HepG2 (cell line): ENCODE data around the gene DUS3L. TPM values are rescaled to one million over a fixed set of nuclear protein-coding genes. Genes with fewer than 3 reads are reported as not detected.

Source experiments
- CENPT ChIP-seq: sonication (generic); formaldehyde crosslinking; IDR thresholded peaks from 2 replicates; pipeline ENCODE4 v1.8.0; 2022; ENCODE audit warnings: low read depth, mild to moderate bottlenecking, moderate library complexity, missing genetic modification reagents
- DPF2 ChIP-seq: sonication (generic); formaldehyde crosslinking; IDR thresholded peaks from 2 replicates; pipeline ENCODE4 v1.4.0; 2020; ENCODE audit warnings: mild to moderate bottlenecking, low read depth, missing genetic modification reagents, borderline replicate concordance
- GPBP1L1 ChIP-seq: sonication (generic); formaldehyde crosslinking; IDR thresholded peaks from 2 replicates; pipeline ENCODE4 v1.5.0; 2020; ENCODE audit warnings: mild to moderate bottlenecking, missing genetic modification reagents
- IRF2 ChIP-seq: IDR thresholded peaks from 2 replicates; pipeline ENCODE4 v1.6.1; 2018; ENCODE audit warnings: missing genetic modification reagents, missing compliant biosample characterization
- KAT7 ChIP-seq: IDR thresholded peaks from 2 replicates; pipeline ENCODE4 v1.6.1; 2018; ENCODE audit warnings: borderline replicate concordance, missing compliant biosample characterization
- NFKB2 ChIP-seq: sonication (generic); formaldehyde crosslinking; IDR thresholded peaks from 2 replicates; pipeline ENCODE4 v1.4.0; 2020; ENCODE audit warnings: missing genetic modification reagents, borderline replicate concordance
- NRL ChIP-seq: sonication (generic); formaldehyde crosslinking; IDR thresholded peaks from 2 replicates; pipeline ENCODE4 v1.5.0; 2020; ENCODE audit warnings: missing genetic modification reagents, mild to moderate bottlenecking, moderate library complexity, borderline replicate concordance
- TMF1 ChIP-seq: sonication (generic); formaldehyde crosslinking; IDR thresholded peaks from 2 replicates; pipeline ENCODE4 v1.8.1; 2022; ENCODE audit warnings: low read depth, missing genetic modification reagents
- WIZ ChIP-seq: sonication (generic); formaldehyde crosslinking; IDR thresholded peaks from 2 replicates; pipeline ENCODE4 v1.5.1; 2020; ENCODE audit warnings: mild to moderate bottlenecking, missing genetic modification reagents
- ZNF10 ChIP-seq: sonication (generic); formaldehyde crosslinking; IDR thresholded peaks from 2 replicates; pipeline ENCODE4 v1.4.0; 2020; ENCODE audit warnings: mild to moderate bottlenecking, low read depth, missing genetic modification reagents, borderline replicate concordance
- ZNF205 ChIP-seq: IDR thresholded peaks from 2 replicates; pipeline ENCODE4 v1.6.1; 2018; ENCODE audit warnings: missing biosample characterization, missing genetic modification reagents
- ZNF549 ChIP-seq: sonication (generic); formaldehyde crosslinking; IDR thresholded peaks from 2 replicates; pipeline ENCODE4 v1.5.0; 2020; ENCODE audit warnings: missing genetic modification reagents
- ZNF710 ChIP-seq: sonication (generic); formaldehyde crosslinking; IDR thresholded peaks from 2 replicates; pipeline ENCODE4 v1.5.0; 2020; ENCODE audit warnings: mild to moderate bottlenecking, missing genetic modification reagents, borderline replicate concordance
- ZNF777 ChIP-seq: sonication (generic); formaldehyde crosslinking; IDR thresholded peaks from 2 replicates; pipeline ENCODE4 v1.4.0; 2020; ENCODE audit warnings: missing genetic modification reagents
- ZNF781 ChIP-seq: sonication (generic); formaldehyde crosslinking; IDR thresholded peaks from 2 replicates; pipeline ENCODE4 v1.5.1; 2020; ENCODE audit warnings: borderline replicate concordance, mild to moderate bottlenecking, missing genetic modification reagents; ENCODE audit errors: not compliant biosample characterization
- polyA plus RNA-seq, 8 experiments: library from polyadenylated mRNA; depleted of rRNA in 3 of 8; stranded (reverse) in 7 of 8; unstranded in 1 of 8; fragments of >200 nt; fragmentation: Illumina TruSeq in 4 of 8; extraction: Trizol in 4 of 8; gene quantifications; 2 replicates each; pipeline versions ENCODE4 v1.2.1 to v1.2.3, GENCODE V29; 2011 to 2016; ENCODE audit warnings: low read depth in 4 of 8, missing spikeins in 1 of 8, mixed read lengths in 1 of 8; ENCODE audit not compliant: insufficient read depth in 1 of 8
- total RNA-seq, 5 experiments: library from RNA; depleted of rRNA; stranded (reverse); fragments of >200 nt; fragmentation: Illumina TruSeq; extraction: Trizol; gene quantifications; 2 replicates each; pipeline ENCODE4 v1.2.3, GENCODE V29; 2016; ENCODE audit warnings: low read depth in 1 of 5
- TF ChIP-seq, protein P1 (sequence below), 2 experiments: fragments of 450-650 bp in 1 of 2; sonication (generic) in 1 of 2; formaldehyde crosslinking in 1 of 2; IDR thresholded peaks; 2 replicates each; pipeline versions ENCODE4 v1.6.1 to v1.8.0; 2016 to 2022; ENCODE audit warnings: antibody characterized with exemption in 1 of 2, mild to moderate bottlenecking in 1 of 2, missing genetic modification reagents in 1 of 2

The DUS3L gene
- total and polyA plus RNA-seq, 2 of the 13 experiments (the other 11 are each of a cell fraction or from before 2014, with no cell fraction given) = 13.3 to 25.1 TPM

DNA sequence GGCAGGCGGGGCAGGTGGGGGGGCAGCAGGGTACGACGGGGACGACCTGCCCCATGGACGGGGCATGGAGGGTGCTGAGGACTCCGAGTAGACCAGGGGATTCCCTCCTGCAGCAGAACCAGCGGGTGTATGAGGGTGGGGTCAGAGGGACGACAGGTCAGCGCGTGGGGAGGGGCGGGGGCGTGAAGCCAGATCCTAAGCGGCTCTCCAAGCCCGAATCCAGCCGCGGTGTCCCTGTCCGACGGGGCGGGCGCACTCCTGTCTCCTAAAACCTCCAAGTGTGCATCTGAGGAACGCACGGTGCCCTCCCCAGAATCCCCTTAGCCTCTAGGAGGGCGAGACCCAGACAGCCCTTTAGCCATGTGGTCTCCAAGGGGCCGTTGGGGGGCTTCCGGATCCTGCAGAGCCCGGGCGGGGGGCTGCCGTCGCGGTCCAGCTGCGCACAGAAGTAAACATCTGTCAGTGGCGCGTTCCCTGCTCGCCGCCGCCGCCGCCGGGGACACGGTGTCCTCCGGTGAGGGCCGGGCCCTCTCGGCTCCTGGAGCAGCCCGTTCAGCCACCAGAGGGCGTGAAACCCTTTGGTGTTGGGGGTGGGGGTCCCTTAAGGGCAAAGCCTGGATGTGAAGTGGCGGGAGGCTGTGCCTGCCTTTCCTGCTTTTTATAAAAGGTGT lies 14.6 kb upstream of the DUS3L start (continued):
- TF ChIP-seq, protein P1, sequence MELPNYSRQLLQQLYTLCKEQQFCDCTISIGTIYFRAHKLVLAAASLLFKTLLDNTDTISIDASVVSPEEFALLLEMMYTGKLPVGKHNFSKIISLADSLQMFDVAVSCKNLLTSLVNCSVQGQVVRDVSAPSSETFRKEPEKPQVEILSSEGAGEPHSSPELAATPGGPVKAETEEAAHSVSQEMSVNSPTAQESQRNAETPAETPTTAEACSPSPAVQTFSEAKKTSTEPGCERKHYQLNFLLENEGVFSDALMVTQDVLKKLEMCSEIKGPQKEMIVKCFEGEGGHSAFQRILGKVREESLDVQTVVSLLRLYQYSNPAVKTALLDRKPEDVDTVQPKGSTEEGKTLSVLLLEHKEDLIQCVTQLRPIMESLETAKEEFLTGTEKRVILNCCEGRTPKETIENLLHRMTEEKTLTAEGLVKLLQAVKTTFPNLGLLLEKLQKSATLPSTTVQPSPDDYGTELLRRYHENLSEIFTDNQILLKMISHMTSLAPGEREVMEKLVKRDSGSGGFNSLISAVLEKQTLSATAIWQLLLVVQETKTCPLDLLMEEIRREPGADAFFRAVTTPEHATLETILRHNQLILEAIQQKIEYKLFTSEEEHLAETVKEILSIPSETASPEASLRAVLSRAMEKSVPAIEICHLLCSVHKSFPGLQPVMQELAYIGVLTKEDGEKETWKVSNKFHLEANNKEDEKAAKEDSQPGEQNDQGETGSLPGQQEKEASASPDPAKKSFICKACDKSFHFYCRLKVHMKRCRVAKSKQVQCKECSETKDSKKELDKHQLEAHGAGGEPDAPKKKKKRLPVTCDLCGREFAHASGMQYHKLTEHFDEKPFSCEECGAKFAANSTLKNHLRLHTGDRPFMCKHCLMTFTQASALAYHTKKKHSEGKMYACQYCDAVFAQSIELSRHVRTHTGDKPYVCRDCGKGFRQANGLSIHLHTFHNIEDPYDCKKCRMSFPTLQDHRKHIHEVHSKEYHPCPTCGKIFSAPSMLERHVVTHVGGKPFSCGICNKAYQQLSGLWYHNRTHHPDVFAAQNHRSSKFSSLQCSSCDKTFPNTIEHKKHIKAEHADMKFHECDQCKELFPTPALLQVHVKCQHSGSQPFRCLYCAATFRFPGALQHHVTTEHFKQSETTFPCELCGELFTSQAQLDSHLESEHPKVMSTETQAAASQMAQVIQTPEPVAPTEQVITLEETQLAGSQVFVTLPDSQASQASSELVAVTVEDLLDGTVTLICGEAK (IDR thresholded peaks at IDR 0.05) = no peak
- TF ChIP-seq, protein P1 (CRISPR knock-in tag; IDR thresholded peaks at IDR 0.05) = no peak
- TF ChIP-seq NRL (CRISPR knock-in tag) (peak; percentile 71), ZNF781 (CRISPR knock-in tag) (no peak), DPF2 (CRISPR knock-in tag) (no peak), CENPT (CRISPR knock-in tag) (no peak), ZNF777 (CRISPR knock-in tag) (peak; percentile 98), WIZ (no peak), TMF1 (CRISPR knock-in tag) (no peak), ZNF710 (CRISPR knock-in tag) (0 out of 2 replicates have a peak, but pooled peaks have one; percentile 38), GPBP1L1 (CRISPR knock-in tag) (no peak), KAT7 (CRISPR knock-in tag) (peak; percentile 43; the same call in 1 of the 2 replicates), ZNF10 (CRISPR knock-in tag) (no peak), NFKB2 (peak; percentile 59; the same call in 1 of the 2 replicates), ZNF205 (CRISPR knock-in tag) (0 out of 2 replicates have a peak, but pooled peaks have one; percentile 48), ZNF549 (no peak), IRF2 (CRISPR knock-in tag) (peak; percentile 41; the same call in 1 of the 2 replicates)
